ENCODE measurements around the gene C11orf91. TPM values are rescaled to one million over a fixed set of nuclear protein-coding genes. Genes with fewer than 3 reads are reported as not detected.
"Not testable (repeated sequence)": the region's sequence is repeated elsewhere in the genome, so short reads cannot be mapped to it uniquely, and the experiment has no call there.

The C11orf91 gene
- total RNA-seq, 2 donors from 2014 or later: 1.3 to 2.2 TPM

- no peak for DNase-seq (ENCODE audit: low spot score)
- intact Hi-C loops (cut with DNase I): no loop called here
Measured at GRCh38 chr11:33684003-33684706, 16.5 kb downstream of the C11orf91 start.

- intact Hi-C loops (cut with DNase I): no loop called here
- no peak for DNase-seq (ENCODE audit: low spot score)
Measured at GRCh38 chr11:33682446-33682845, 18.2 kb downstream of the C11orf91 start.

- intact Hi-C loops (cut with DNase I): no loop called here
- no peak for DNase-seq (ENCODE audit: low spot score)
Measured at GRCh38 chr11:33682019-33682418, 18.6 kb downstream of the C11orf91 start.

- intact Hi-C loops (cut with DNase I): not testable (repeated sequence)
Measured at GRCh38 chr11:33678616-33679015, 22.0 kb downstream of the C11orf91 start.

GRCh38 chr11:33674035-33674814, 26.4 kb downstream of the C11orf91 start:
- intact Hi-C loops (cut with DNase I): no loop called here
- DNase-seq (ENCODE audit: low spot score): no peak

More at GRCh38 chr11:33678616-33679015, 22.0 kb downstream of the C11orf91 start:
- DNase-seq (ENCODE audit: low spot score): not testable (repeated sequence)

GRCh38 chr11:33672273-33672672, 28.4 kb downstream of the C11orf91 start:
- intact Hi-C loops (cut with DNase I): no loop called here
- DNase-seq (ENCODE audit: low spot score): no peak

- intact Hi-C loops (cut with DNase I): no loop called here
Measured at GRCh38 chr11:33670250-33671011, 30.2 kb downstream of the C11orf91 start.

GRCh38 chr11:33669598-33670249, 30.9 kb downstream of the C11orf91 start:
- intact Hi-C loops (cut with DNase I): no loop called here
- DNase-seq (ENCODE audit: low spot score): no peak

More at GRCh38 chr11:33670250-33671011, 30.2 kb downstream of the C11orf91 start:
- no peak for DNase-seq (ENCODE audit: low spot score)

- intact Hi-C loops (cut with DNase I): no loop called here
Measured at GRCh38 chr11:33668951-33669596, 31.6 kb downstream of the C11orf91 start.

GRCh38 chr11:33668468-33668825, 32.2 kb downstream of the C11orf91 start:
- intact Hi-C loops (cut with DNase I): no loop called here
- no peak for DNase-seq (ENCODE audit: low spot score)

More at GRCh38 chr11:33668951-33669596, 31.6 kb downstream of the C11orf91 start:
- DNase-seq (ENCODE audit: low spot score): no peak

- intact Hi-C loops (cut with DNase I): no loop called here
- no peak for DNase-seq (ENCODE audit: low spot score)
Measured at GRCh38 chr11:33667819-33668467, 32.7 kb downstream of the C11orf91 start.

- no peak for DNase-seq (ENCODE audit: low spot score)
- intact Hi-C loops (cut with DNase I): no loop called here
Measured at GRCh38 chr11:33665350-33666106, 35.1 kb downstream of the C11orf91 start.

GRCh38 chr11:33664827-33665226, 35.8 kb downstream of the C11orf91 start:
- no peak for DNase-seq (ENCODE audit: low spot score)
- intact Hi-C loops (cut with DNase I): no loop called here

- DNase-seq (ENCODE audit: low spot score): no peak
- intact Hi-C loops (cut with DNase I): no loop called here
Measured at GRCh38 chr11:33664166-33664565, 36.5 kb downstream of the C11orf91 start.

- no peak for DNase-seq (ENCODE audit: low spot score)
- intact Hi-C loops (cut with DNase I): no loop called here
Measured at GRCh38 chr11:33663121-33663520, 37.5 kb downstream of the C11orf91 start.

GRCh38 chr11:33661526-33661925, 39.1 kb downstream of the C11orf91 start:
- intact Hi-C loops (cut with DNase I): not testable (repeated sequence)

GRCh38 chr11:33660962-33661361, 39.7 kb downstream of the C11orf91 start:
- intact Hi-C loops (cut with DNase I): no loop called here
- DNase-seq (ENCODE audit: low spot score): no peak

More at GRCh38 chr11:33661526-33661925, 39.1 kb downstream of the C11orf91 start:
- not testable (repeated sequence) for DNase-seq (ENCODE audit: low spot score)

Measured in posterior vena cava (tissue), 2 donors.